Ovary (tissue), 9 donors: ENCODE results near the gene TMED3. TPM values are rescaled to one million over a fixed set of nuclear protein-coding genes. Genes with fewer than 3 reads are reported as not detected.
A peak's percentile ranks its signal among the peaks of the same experiment; 100 is the strongest.

Experiments used
- DNase-seq, 5 donors: peaks; one replicate each; pipeline ENCODE4 v3.0.0-alpha.2; 2019 to 2020
- H3K27ac ChIP-seq, 2 donors: fragments of 200-600 bp; one replicate each; pipeline versions ENCODE4 v1.5.1 to v1.8.0; 2019 to 2022
- H3K27me3 ChIP-seq: fragments of 200-600 bp; one replicate; pipeline ENCODE4 v1.8.0; 2022
- H3K36me3 ChIP-seq: fragments of 200-600 bp; sonication (generic); one replicate; pipeline ENCODE4 v1.5.1; 2019
- H3K4me1 ChIP-seq: one replicate; pipeline ENCODE4 v1.8.1; 2013; ENCODE audit warnings: mild to moderate bottlenecking, moderate library complexity; ENCODE audit not compliant: insufficient read depth
- H3K4me3 ChIP-seq: fragments of 200-600 bp; sonication (generic); one replicate; pipeline ENCODE4 v1.5.1; 2017
- H3K9me3 ChIP-seq, 2 donors: fragments of 200-600 bp in 1 of 2; sonication (generic) in 1 of 2; one replicate each; pipeline versions ENCODE4 v1.5.1 to v1.8.1; 2013 to 2019; ENCODE audit warnings: mild to moderate bottlenecking in 1 of 2, moderate library complexity in 1 of 2
- CTCF ChIP-seq, 3 donors: fragments of 450-650 bp in 2 of 3; fragments of 200-600 bp in 1 of 3; IDR thresholded peaks; one replicate each; pipeline versions ENCODE4 v1.5.1 to v1.8.0; 2016 to 2022; ENCODE audit warnings: antibody characterized with exemption in 3 of 3, mild to moderate bottlenecking in 1 of 3
- EP300 ChIP-seq: sonication (generic); formaldehyde crosslinking; IDR thresholded peaks from one replicate; pipeline ENCODE4 v1.6.1; 2017; ENCODE audit warnings: antibody characterized with exemption
- POLR2A ChIP-seq: fragments of 450-650 bp; IDR thresholded peaks from one replicate; pipeline ENCODE4 v1.6.1; 2017; ENCODE audit warnings: antibody characterized with exemption, mild to moderate bottlenecking, moderate library complexity
- WGBS, 3 donors: extraction: QIAGEN DNeasy Blood & Tissue Kit in 1 of 3; methylation state at CpG; one replicate each; pipeline versions ENCODE4 v1.1.5 to v1.1.7; 2013 to 2017; 5-methylcytosine and 5-hydroxymethylcytosine counted together
- intact Hi-C, 4 donors: fragments of 100-400 bp; cut with DNase I; formaldehyde crosslinking; loops; one replicate each; pipeline versions ENCODE4 v1.11.0 to v1.15.1; 2022 to 2023
- polyA plus RNA-seq, 2 donors: library from polyadenylated mRNA; stranded (reverse); fragments of 200-250 nt in 1 of 2; fragments of 350-450 nt in 1 of 2; fragmentation: Illumina TruSeq in 1 of 2; extraction: RNeasy Lipid Tissue Mini Kit (QIAGEN cat#74804) in 1 of 2; gene quantifications; one replicate each; pipeline ENCODE4 v1.2.3, GENCODE V29; 2013 to 2014
- total RNA-seq, 7 donors: library from RNA; depleted of rRNA in 2 of 7; stranded (reverse); fragments of >200 nt in 2 of 7; fragmentation: NEBNext Ultra II Directional in 3 of 7; extraction: Animal tissue kit (Norgen Biotek cat#: 25700) in 3 of 7; gene quantifications; one replicate each; pipeline versions ENCODE4 v1.1.0 to v1.2.4, GENCODE V29; 2016 to 2023
- donor health status: DM: no; HTN: no; CAD: no; lungs with moderate emphysema.
- donor health status: DM: no; HTN: no; CAD: no.
- donor health status: Bipolar disorder and iron deficiency.
- donor health status: DM: yes; HTN: yes; CAD: no.
- donor health status: DM: no; HTN: no; CAD: no.
- donor health status: DM: yes; HTN: yes; CAD: no.

Gene TMED3
- total and polyA plus RNA-seq, 9 donors = 22.4 to 51.6 (median 34.6) TPM

GRCh38 chr15:79332824-79333510 is 22.1 kb downstream of the TMED3 start:
- Histone ChIP-seq H3K4me1 (no peaks in the 10 kb centered on the region), H3K36me3 (no peaks in the 10 kb centered on the region), H3K27me3 (no peaks in the 10 kb centered on the region), H3K4me3 (no peak overlapping the region), H3K27ac (no peak overlapping the region), H3K9me3 (no peaks in the 10 kb centered on the region)
- TF ChIP-seq EP300 = no peak
- no peak for TF ChIP-seq POLR2A
- TF ChIP-seq CTCF (IDR thresholded peaks at IDR 0.05) = no peak
- DNase-seq = no peak
- intact Hi-C loops = no loop called here
- 90 to 96% (median 90%) methylated on average over 5 of the region's 5 CpGs for WGBS, 3 donors

GRCh38 chr15:79337591-79337990 is 26.7 kb downstream of the TMED3 start:
- Histone ChIP-seq H3K4me1 (no peaks in the 10 kb centered on the region), H3K36me3 (no peaks in the 10 kb centered on the region), H3K27ac (no peak overlapping the region), H3K4me3 (no peak overlapping the region), H3K27me3 (no peaks in the 10 kb centered on the region), H3K9me3 (no peaks in the 10 kb centered on the region)
- intact Hi-C loops = no loop called here
- DNase-seq = no peak
- 53 to 64% (median 58%) methylated on average over 7 of the region's 7 CpGs for WGBS, 3 donors
- TF ChIP-seq CTCF (IDR thresholded peaks at IDR 0.05) (no peak), POLR2A (no peak), EP300 (no peak)

GRCh38 chr15:79339588-79340314 is 28.8 kb downstream of the TMED3 start:
- WGBS, 3 donors = 72 to 77% (median 74%) methylated on average over 3 of the region's 3 CpGs
- no peaks in the 10 kb centered on the region for H3K27me3 ChIP-seq
- TF ChIP-seq EP300 (no peak), CTCF (IDR thresholded peaks at IDR 0.05) (peak in 2 of 3 donors; percentile 21 to 47)
- DNase-seq = no peak
- H3K9me3 ChIP-seq = no peaks in the 10 kb centered on the region
- no peak overlapping the region for H3K27ac ChIP-seq
- H3K36me3 ChIP-seq = no peaks in the 10 kb centered on the region
- no peaks in the 10 kb centered on the region for H3K4me1 ChIP-seq
- no peak overlapping the region for H3K4me3 ChIP-seq
- intact Hi-C loops = no loop called here

- Histone ChIP-seq H3K9me3 (no peaks in the 10 kb centered on the region), H3K27me3 (no peaks in the 10 kb centered on the region), H3K4me1 (no peaks in the 10 kb centered on the region), H3K4me3 (no peak overlapping the region), H3K27ac (no peak overlapping the region), H3K36me3 (no peaks in the 10 kb centered on the region)
- intact Hi-C loops = no loop called here
- no peak for DNase-seq
- WGBS, 3 donors = 66 to 74% (median 71%) methylated on average over 5 of the region's 5 CpGs
- no peak for TF ChIP-seq POLR2A
- no peak for TF ChIP-seq EP300
- TF ChIP-seq CTCF (IDR thresholded peaks at IDR 0.05) = no peak
These were observed 29.3 kb downstream of the TMED3 start for GRCh38 chr15:79340315-79340602.
